Stimulated activated naive CD4-positive, alpha-beta T cell treated with Interleukin-2 at 50 U/mL for 16 hours (primary cell): Measurements from ENCODE around the gene RAB11FIP4.

Source experiments
- DNase-seq: peaks from one replicate; lab custom pipeline; 2025; lab: John Stamatoyannopoulos, UW

RAB11FIP4 gene

DNA sequence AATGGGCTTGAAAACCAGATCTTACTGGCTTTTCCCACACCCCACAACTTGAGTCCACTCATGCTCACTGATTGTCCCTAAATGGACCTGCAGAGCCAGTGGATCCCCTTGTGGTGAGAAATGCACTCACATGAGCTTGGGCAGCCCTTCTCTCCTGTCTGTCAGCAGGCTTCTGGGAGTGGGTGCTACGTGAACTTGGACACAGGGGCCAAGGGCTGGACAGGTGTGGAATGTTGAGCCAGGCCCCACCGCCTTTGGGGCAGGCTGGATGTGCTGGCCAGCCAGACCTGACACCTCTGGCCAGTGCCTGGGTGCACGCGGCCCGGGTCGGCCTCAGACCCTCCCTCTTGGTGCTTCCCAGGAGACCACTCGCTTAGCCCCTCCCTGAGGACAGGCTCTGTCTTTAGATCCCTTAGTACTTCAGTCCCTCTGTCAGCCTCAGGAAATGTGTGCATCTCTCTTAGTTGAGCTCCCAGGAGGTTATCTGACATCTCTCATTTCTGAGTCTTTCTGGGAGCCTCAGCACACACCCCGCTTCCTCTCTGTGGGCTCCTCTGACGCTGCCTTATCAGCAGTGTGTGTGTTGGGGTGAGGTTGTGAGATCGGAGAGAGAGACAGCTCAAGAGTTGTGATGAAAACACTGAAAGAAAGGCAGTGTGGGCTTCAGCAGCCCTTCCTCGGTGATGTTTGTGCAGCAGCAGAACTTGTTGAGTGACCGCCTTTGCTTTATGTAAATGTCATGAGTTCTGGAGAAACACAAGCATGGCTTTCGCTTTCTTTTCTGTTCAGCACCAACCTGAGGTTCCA, 117.0 kb downstream of the RAB11FIP4 start:
- peak; percentile 65 for DNase-seq

DNA sequence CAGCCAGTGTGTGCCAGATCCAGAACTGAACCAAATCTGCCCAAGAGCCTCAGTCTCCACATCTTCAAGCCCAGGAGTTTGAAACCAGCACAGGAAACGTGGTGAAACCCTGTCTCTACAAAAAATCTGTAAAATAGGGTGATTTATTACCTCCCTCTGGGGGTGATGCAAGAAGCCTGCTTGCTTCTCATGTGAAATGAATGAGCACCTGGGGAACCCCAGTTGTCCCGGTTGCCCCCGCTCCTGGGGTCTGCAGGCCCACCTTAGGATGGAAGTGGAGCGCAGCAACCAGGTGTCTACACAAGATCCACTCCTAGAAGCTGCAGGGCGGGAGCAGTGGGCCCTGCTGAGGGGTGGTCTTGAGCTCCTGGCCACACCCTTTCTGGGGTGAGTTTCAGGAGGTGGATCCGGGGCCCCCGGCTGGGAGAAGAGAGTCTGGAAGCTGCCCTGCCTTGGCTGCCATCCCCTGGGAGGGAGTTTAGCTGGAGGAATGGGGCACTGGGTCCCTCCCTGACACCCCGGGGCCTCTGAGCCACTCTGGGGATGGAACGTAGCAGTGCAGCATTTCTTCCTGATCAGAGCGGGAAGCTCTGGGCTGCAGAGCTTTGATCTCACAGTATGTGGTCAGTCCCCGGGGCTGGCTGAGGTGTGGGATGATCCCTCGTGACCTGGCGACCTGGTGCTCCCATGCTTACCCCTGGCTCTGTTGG, 117.8 kb downstream of the RAB11FIP4 start:
- DNase-seq = no peak

DNA sequence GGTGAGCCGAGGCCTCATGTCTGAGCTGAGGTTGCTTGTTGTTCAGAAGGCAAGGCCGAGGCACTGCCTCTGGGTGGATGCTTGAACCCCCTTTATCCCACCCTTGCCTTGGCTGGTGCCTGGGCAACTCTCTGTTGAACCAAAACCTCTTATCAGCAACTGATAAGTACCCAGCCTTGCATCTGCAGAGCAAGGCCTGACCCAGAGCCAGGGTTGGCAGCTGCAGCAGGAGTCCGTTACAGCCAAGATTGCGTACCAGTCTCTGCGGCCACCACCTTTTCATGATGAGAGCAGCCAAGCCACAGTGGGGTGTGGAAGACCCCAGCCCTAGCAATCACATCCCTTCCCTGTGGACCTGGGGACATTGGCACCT, 118.3 kb downstream of the RAB11FIP4 start:
- no peak for DNase-seq

DNA sequence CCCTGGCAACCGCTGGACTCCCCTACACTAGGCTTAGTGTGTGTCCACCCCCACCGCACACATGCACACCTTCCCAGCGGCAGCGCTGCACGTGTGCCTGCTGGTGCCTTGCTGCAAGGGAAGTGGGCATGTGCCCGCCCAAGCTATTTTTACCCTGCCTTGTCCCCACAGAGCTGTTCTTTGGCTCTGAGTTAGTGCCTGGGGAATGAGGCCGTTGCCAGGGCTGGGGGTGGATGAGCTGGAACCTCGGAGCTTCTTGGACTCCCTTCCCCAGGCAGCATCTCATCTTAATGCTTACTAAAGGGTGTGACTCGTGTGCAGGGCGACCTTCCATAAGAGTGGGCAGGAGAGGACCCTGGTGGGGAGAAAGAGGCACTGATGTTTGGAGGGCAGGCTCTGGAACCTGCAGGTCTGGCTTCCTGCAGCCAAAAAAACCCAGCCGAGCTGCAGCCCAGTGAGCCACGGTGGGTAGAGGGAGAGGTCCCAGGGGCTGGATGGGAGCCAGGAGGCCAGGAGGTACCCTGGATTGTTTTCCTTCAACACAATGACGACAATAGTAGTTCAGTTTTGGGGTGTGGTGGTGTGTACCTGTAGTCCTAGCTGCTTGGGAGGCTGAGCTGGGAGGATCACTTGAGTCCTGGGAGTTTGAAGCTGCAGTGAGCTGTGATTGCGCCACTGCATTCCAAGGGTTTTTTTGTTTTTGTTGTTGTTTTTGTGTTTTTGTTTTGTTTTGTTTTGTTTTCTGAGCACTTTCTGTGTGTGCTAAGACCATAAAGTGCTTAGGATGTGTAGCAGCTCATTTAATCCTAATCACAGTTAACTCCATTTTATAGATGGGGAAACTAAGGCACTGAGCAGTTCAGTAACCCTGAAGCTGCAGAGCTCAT, 119.1 kb downstream of the RAB11FIP4 start:
- no peak for DNase-seq

DNA sequence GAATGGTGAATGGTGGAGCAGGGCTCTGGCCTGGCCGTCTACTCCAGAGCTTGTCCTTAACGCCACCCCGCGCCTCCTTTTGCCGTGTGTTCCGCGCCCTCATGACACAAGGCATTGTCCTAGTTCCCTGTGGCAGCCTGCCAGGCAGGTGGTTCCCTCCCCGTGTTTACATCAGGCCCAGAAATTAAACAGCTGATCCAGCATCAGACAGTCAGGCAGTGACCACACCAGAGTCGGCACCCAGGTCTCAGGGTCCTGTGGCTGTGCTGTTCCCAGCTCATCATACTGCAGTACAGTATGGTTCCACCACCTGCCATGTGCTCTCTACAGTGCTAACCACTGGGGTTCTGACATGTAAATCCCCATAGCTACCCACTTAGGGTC, 119.7 kb downstream of the RAB11FIP4 start:
- no peak for DNase-seq

DNA sequence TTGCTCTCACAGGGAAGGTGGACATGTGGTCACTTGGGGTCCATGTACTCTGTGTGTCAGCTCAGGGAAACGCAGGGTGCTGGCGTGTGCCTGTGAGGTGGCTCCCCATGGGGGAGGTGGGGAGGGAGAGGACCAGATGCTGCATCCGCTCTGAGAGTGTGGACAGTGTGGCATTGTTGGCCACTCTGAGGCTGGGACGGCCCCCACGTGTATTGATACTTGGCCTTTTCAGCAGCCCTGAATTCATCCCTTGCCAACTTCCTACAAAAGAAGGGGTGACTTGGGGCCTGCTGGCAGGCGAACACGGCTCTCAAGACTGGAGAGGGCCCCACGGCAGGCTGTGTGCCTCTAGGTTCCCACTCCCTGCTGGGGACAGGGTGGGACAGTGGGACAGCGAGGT, 120.1 kb downstream of the RAB11FIP4 start:
- DNase-seq = no peak

DNA sequence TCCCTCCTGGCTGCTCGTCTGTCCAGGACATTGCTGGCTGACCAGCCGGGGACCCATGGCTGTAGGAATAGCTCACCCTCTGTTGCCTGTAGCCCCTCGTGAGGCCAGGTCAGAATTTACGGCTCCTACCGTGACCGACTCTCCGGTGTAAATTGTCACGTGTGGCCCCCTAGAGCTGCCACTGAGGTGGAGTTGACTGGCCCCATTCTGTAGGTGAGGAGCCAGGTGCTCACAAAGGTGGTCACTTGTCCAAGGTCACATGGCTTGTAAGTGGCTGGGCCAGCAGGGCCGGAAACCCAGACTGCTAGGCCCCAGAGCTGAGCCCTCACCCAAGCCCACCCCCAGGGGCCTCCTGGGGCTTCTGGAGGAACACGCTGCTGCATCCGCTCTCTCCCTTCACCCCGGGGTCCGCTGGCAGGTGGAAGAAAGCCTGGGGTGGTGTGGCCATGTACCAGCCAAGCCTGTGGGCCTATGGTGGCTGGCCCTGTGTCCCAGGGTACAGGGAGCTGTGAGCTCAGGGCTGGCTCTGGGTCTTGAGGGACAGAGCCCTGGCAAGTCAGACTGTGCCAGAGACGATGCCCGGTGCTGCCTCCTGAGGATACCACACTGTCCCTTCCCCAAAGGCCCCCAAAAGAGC, 120.7 kb downstream of the RAB11FIP4 start:
- DNase-seq = no peak

GRCh38 chr17:31512796-31513195, 121.3 kb downstream of the RAB11FIP4 start:
- DNase-seq = no peak

- no peak for DNase-seq
Observed at GRCh38 chr17:31513731-31514427, 122.4 kb downstream of the RAB11FIP4 start.

DNA sequence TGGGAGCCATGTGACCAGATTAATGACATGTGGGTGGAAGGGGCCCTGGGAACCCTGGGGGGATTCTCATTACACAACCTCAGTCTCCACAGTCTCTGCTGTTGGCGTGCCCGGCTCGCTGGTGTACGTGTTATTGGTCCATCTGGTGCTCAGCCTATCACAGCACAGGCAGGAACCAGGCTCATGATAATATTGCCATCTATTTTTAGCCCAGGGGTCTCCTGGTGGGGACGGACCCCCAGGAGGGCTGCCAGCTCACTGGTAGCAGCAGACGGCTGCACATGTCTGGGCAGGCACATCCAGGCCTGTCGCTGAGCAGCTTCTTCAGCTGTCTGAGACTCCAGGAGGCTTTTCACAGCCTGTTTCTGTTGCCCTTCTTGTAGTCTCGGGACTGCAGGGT, 123.8 kb downstream of the RAB11FIP4 start:
- DNase-seq = no peak

GRCh38 chr17:31517524-31517923, 126.0 kb downstream of the RAB11FIP4 start:
- DNase-seq = no peak

GRCh38 chr17:31518478-31518877, 127.0 kb downstream of the RAB11FIP4 start:
- no peak for DNase-seq

- DNase-seq = no peak
Observed at GRCh38 chr17:31521632-31522283, 130.3 kb downstream of the RAB11FIP4 start.

DNA sequence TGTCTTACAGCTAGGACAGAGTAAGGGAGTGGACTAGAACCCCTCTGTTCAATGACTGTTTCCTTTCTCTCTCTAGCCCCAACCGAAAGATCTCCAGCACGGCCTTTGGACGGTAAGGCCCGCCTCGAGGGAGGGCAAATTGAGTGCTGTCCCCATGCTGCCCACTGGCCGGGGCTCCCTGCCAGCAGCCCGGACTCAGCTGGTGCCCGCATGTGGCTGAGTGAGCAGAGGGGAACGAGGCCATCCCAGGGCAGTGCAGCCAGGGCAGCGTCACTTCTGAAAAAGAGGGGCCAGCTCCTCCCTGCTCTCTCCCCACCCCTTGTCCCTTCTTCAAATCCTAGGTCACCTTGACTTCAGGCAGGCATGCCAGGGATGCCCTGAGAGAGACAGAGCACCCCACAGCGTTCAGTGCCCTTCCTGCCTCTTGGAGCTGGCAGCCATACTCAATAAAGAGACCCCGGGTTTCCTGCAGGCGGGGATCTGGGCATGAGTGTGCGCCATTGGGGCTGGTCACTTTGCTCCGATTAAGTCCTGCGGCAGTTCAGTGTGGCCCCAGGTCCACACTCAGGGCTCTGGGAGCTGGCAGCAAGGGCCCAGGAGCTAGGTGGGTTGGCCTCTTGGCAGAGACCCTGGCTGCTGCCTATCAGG, 130.9 kb downstream of the RAB11FIP4 start:
- DNase-seq = no peak

DNA sequence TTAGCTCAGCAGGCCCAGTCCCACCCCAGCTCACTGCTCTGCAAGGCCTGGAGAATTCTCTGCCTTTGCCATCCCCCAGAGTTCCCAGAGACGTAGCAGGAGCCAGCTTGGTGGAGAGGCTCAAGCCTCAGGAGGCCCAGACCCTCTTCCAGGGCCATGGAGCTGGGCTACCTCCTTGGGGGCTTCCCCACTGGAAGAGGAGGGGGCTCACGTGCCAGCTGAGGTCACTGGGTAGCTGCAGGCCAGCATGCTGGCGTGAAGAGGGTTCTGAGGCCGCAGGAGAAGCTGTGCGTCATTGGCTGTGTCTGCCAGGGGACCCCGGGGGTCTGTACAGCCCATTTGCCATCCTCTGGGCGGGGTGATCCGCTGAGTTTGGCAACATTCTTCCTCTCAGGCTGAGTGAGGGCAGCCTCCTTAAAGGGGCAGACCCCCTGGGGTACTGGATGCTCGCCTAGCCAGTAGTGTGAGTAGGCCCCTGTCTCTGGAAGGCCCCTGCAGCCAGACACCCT, 131.6 kb downstream of the RAB11FIP4 start:
- no peak for DNase-seq

- no peak for DNase-seq
Observed at GRCh38 chr17:31523862-31524730, 132.6 kb downstream of the RAB11FIP4 start.

DNA sequence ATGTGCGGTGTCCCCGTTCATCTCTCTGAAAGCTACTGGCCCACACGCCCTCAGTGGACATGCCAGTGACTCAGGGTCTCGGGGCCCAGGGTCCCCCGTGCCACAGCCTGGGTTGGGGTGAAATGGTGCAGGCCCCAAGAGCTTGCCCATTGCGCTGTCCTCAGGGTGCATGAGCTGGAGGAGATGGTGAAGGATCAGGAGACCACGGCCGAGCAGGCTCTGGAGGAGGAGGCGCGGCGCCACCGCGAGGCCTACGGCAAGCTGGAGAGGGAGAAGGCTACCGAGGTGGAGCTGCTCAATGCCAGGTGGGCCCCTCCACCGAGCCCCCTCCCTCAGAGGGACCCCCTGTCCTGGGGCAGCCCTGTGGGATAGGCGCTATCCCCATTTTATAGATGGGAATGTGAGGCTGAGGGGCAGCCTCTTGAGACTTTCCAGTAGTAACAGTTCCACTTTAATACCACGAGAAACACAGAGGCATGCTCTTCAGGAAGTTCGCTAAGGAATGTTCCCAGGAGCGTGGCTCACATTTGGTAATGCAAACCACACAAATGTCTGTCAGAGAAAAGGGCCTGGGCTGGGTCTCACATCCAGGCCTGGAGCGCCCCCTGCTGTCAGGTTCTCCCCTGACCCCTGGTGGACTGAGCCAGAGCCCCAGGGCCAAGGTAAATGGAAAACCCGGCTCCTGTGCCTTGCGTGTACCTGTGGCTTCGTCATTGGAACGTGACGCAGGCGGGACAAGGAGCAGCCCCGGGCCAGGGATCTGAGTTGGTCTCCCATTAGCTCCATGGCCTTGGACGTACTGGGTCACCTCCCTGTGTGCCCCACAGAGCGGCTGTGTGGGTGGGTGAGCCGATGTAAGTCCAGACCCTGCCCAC, 133.7 kb downstream of the RAB11FIP4 start:
- DNase-seq = peak; percentile 80
